Heart left ventricle (tissue), 16 donors: Measurements from ENCODE around the gene RAD51B. TPM values are rescaled to one million over a fixed set of nuclear protein-coding genes. Genes with fewer than 3 reads are reported as not detected.

ENCODE experiments used
- ATAC-seq, 4 donors: fragments of 200-7000 bp; cut with Tn5 transposase; one replicate each; pipeline ENCODE4 v1.9.1; 2020 to 2022; ENCODE audit warnings: moderate library complexity in 4 of 4, mild to moderate bottlenecking in 3 of 4, moderate number of reproducible peaks in 1 of 4
- DNase-seq, 5 donors: peaks; one replicate each; pipeline ENCODE4 v3.0.0-alpha.2; 2020
- H3K27ac ChIP-seq, 12 donors: fragments of 200-600 bp; sonication (generic) in 4 of 12; one replicate each; pipeline versions ENCODE4 v1.5.0 to v1.8.0; 2016 to 2022; ENCODE audit warnings: mild to moderate bottlenecking in 2 of 12
- H3K27me3 ChIP-seq, 9 donors: fragments of 200-600 bp; sonication (generic) in 2 of 9; one replicate each; pipeline versions ENCODE4 v1.5.1 to v1.8.0; 2016 to 2022; ENCODE audit warnings: mild to moderate bottlenecking in 3 of 9
- H3K36me3 ChIP-seq, 9 donors: fragments of 200-600 bp; sonication (generic) in 2 of 9; one replicate each; pipeline versions ENCODE4 v1.5.0 to v1.8.0; 2018 to 2022; ENCODE audit warnings: mild to moderate bottlenecking in 2 of 9
- H3K4me1 ChIP-seq, 12 donors: fragments of 200-600 bp; sonication (generic) in 4 of 12; one replicate each; pipeline versions ENCODE4 v1.5.0 to v1.8.0; 2016 to 2022; ENCODE audit warnings: mild to moderate bottlenecking in 3 of 12
- H3K4me3 ChIP-seq, 12 donors: fragments of 200-600 bp; sonication (generic) in 4 of 12; one replicate each; pipeline versions ENCODE4 v1.5.0 to v1.8.0; 2017 to 2022; ENCODE audit warnings: mild to moderate bottlenecking in 9 of 12, moderate library complexity in 4 of 12
- H3K9me3 ChIP-seq, 12 donors: fragments of 200-600 bp; sonication (generic) in 4 of 12; one replicate each; pipeline versions ENCODE4 v1.5.0 to v1.8.0; 2016 to 2022; ENCODE audit warnings: mild to moderate bottlenecking in 1 of 12
- CTCF ChIP-seq, 12 donors: fragments of 200-600 bp; sonication (generic) in 4 of 12; IDR thresholded peaks; one replicate each; pipeline versions ENCODE4 v1.5.0 to v1.8.0; 2018 to 2022; ENCODE audit warnings: antibody characterized with exemption in 12 of 12, mild to moderate bottlenecking in 5 of 12
- POLR2A ChIP-seq, 2 donors: fragments of 450-650 bp; IDR thresholded peaks; one replicate each; pipeline ENCODE4 v1.6.1; 2017; ENCODE audit warnings: antibody characterized with exemption in 2 of 2, mild to moderate bottlenecking in 2 of 2, moderate library complexity in 2 of 2
- WGBS, 4 donors: extraction: QIAGEN DNeasy Blood & Tissue Kit in 2 of 4; methylation state at CpG; one replicate each; pipeline versions ENCODE4 v1.1.5 to v1.1.7; 2013 to 2018; 5-methylcytosine and 5-hydroxymethylcytosine counted together
- intact Hi-C, 10 donors: fragments of 100-400 bp; cut with DNase I; formaldehyde crosslinking; loops; one replicate each; pipeline versions ENCODE4 v1.11.1 to v1.14.2; 2022
- polyA plus RNA-seq, 2 donors: library from polyadenylated mRNA; stranded (reverse); fragments of 200-250 nt; gene quantifications; one replicate each; pipeline ENCODE4 v1.2.3, GENCODE V29; 2013
- total RNA-seq, 9 donors: library from RNA; depleted of rRNA in 2 of 9; stranded (reverse); fragments of >200 nt in 2 of 9; fragmentation: NEBNext Ultra II Directional in 3 of 9; extraction: Animal tissue kit (Norgen Biotek cat#: 25700) in 3 of 9; gene quantifications; one replicate each; pipeline versions ENCODE4 v1.1.0 to v1.2.4, GENCODE V29; 2016 to 2023
- donor health status: ischemic (EF 13 %, LVEDD 7.1; RV severe dilation, severe dysfunction).
- donor health status: healthy with polysubstance abuse.
- donor health status: DM: no; HTN: yes; CAD: no.
- donor health status: DM: no; HTN: no; CAD: no.
- donor health status: ischemic (EF 25% LVEDD 6.9; RV normal size, moderate dysfunction).
- donor health status: ischemic (EF 25% LVEDD 5.7; RV mildly dilated, moderate dysfunction).
- donor health status: healthy.
- donor health status: DM: yes; HTN: yes; CAD: no.
- donor health status: ischemic (EF 35%, LVEDD 5.7; RV mildly dilated, moderate dysfunction).
- donor health status: nonischemic (EF 11% LVEDD 7.7; RV severe dilation, severe dysfunction).
- donor health status: DM: yes; HTN: yes; CAD: no.
- donor health status: PGD.
- donor health status: ischemic (EF 29% LVEDD 5.4; RV normal size, mild dysfunction).
- donor health status: nonischemic (EF 23%, LVEDD 6.1; RV moderate dilation, normal function).

The RAD51B gene
- total and polyA plus RNA-seq, 11 donors: 1.3 to 11.3 (median 3.2) TPM

GRCh38 chr14:68774771-68775613 is 955.4 kb downstream of the RAD51B start:
- TF ChIP-seq CTCF (IDR thresholded peaks at IDR 0.05) (no peak), POLR2A (IDR thresholded peaks at IDR 0.05) (no peak)
- ATAC-seq (peak in 1 of 4 donors; percentile 12), DNase-seq (peak in 2 of 5 donors; percentile 10 to 17)
- Histone ChIP-seq H3K27ac (peak overlapping the region in 2 of 12 donors; percentile 18 to 19), H3K9me3 (peaks cover 0 to 13% (median 4%) of the 10 kb centered on the region in 12 donors), H3K27me3 (no peaks in the 10 kb centered on the region), H3K4me1 (peaks cover 0 to 62% (median 31%) of the 10 kb centered on the region in 12 donors), H3K4me3 (no peak overlapping the region), H3K36me3 (no peaks in the 10 kb centered on the region)
- 93 to 98% (median 94%) methylated on average over 4 of the region's 4 CpGs for WGBS, 4 donors
- intact Hi-C loops: loop anchor here in 3 of 10 donors (5.0 to 10.0 kb wide), 3 partner anchors 43 to 400 kb away; no protein-coding TSS in a partner anchor

- WGBS, 4 donors: 87 to 89% (median 88%) methylated on average over 6 of the region's 6 CpGs
- no peak for ATAC-seq
These were observed 956.1 kb downstream of the RAD51B start for GRCh38 chr14:68775614-68776126.

GRCh38 chr14:68777644-68778043 is 958.1 kb downstream of the RAD51B start:
- no peaks in the 10 kb centered on the region for H3K36me3 ChIP-seq
- H3K4me1 ChIP-seq: peaks cover 0 to 66% (median 36%) of the 10 kb centered on the region in 12 donors
- peaks cover 0 to 13% (median 4%) of the 10 kb centered on the region in 12 donors for H3K9me3 ChIP-seq
- no peak overlapping the region for H3K27ac ChIP-seq
- DNase-seq (no peak), ATAC-seq (no peak)
- H3K27me3 ChIP-seq: no peaks in the 10 kb centered on the region
- intact Hi-C loops: loop anchor here in 3 of 10 donors (5.0 to 10.0 kb wide), 3 partner anchors 45 to 403 kb away; no protein-coding TSS in a partner anchor
- no peak overlapping the region for H3K4me3 ChIP-seq
- WGBS, 4 donors: 96 to 100% (median 97%) methylated on average over 1 of the region's 1 CpG
- TF ChIP-seq POLR2A (IDR thresholded peaks at IDR 0.05) (no peak), CTCF (IDR thresholded peaks at IDR 0.05) (no peak)

More at GRCh38 chr14:68775614-68776126, 956.1 kb downstream of the RAD51B start:
- no peak overlapping the region for H3K4me3 ChIP-seq
- peaks cover 0 to 65% (median 38%) of the 10 kb centered on the region in 12 donors for H3K4me1 ChIP-seq
- H3K9me3 ChIP-seq: peaks cover 0 to 13% (median 4%) of the 10 kb centered on the region in 12 donors
- TF ChIP-seq POLR2A (IDR thresholded peaks at IDR 0.05) (no peak), CTCF (IDR thresholded peaks at IDR 0.05) (peak in 2 of 12 donors; percentile 11 to 17)
- H3K27me3 ChIP-seq: no peaks in the 10 kb centered on the region
- H3K27ac ChIP-seq: no peak overlapping the region
- H3K36me3 ChIP-seq: no peaks in the 10 kb centered on the region
- intact Hi-C loops: loop anchor here in 3 of 10 donors (5.0 to 10.0 kb wide), 3 partner anchors 43 to 401 kb away; no protein-coding TSS in a partner anchor
- peak in 2 of 5 donors; percentile 16 to 19 for DNase-seq

Other genes with a start within 250 kb of the RAD51B start
- 10 to 100 TPM in 6 of 9 donors, 1 to 10 TPM in 3; 8.0 to 21.3 (median 11.4) TPM for gene PIGH, start 219.5 kb upstream of the RAD51B start, total RNA-seq
- gene PIGH, start 219.5 kb upstream of the RAD51B start, polyA plus RNA-seq: 10 to 100 TPM; 12.2 to 30.0 TPM
- 1 to 10 TPM in 7 of 9 donors, under 1 TPM in 2; 0.61 to 6.3 (median 1.5) TPM for gene ARG2, start 199.9 kb upstream of the RAD51B start, total RNA-seq
- gene ARG2, start 199.9 kb upstream of the RAD51B start, polyA plus RNA-seq: 10 to 100 TPM in 1 of 2 donors, under 1 TPM in 1; 0.34 to 53.7 TPM
- 100 to 1,000 TPM in 7 of 9 donors, 10 to 100 TPM in 2; 78.5 to 143 (median 128) TPM for gene VTI1B, start 145.1 kb upstream of the RAD51B start, total RNA-seq
- gene VTI1B, start 145.1 kb upstream of the RAD51B start, polyA plus RNA-seq: 10 to 100 TPM; 79.8 to 99.2 TPM
- gene RDH11, start 124.0 kb upstream of the RAD51B start, total RNA-seq: 10 to 100 TPM; 14.3 to 24.3 (median 17.8) TPM
- gene RDH11, start 124.0 kb upstream of the RAD51B start, polyA plus RNA-seq: 10 to 100 TPM; 12.5 to 28.7 TPM
- not detected for gene RDH12, start 117.9 kb upstream of the RAD51B start, total RNA-seq
- gene RDH12, start 117.9 kb upstream of the RAD51B start, polyA plus RNA-seq: not detected
- gene ZFYVE26, start 3.2 kb upstream of the RAD51B start, total RNA-seq: 10 to 100 TPM in 8 of 9 donors, 1 to 10 TPM in 1; 8.5 to 24.1 (median 18.8) TPM
- 1 to 10 TPM; 5.1 to 7.5 TPM for gene ZFYVE26, start 3.2 kb upstream of the RAD51B start, polyA plus RNA-seq